CD14-positive monocyte (primary cell): ENCODE results near the gene RBP7. TPM values are rescaled to one million over a fixed set of nuclear protein-coding genes. Genes with fewer than 3 reads are reported as not detected.
"Not testable (repeated sequence)": the region's sequence is repeated elsewhere in the genome, so short reads cannot be mapped to it uniquely, and the experiment has no call there.

ENCODE experiments used
- DNase-seq, 3 donors: peaks; one replicate each; pipeline ENCODE4 v3.0.0-alpha.2; 2011 to 2022
- H2AFZ ChIP-seq: 2 replicates; pipeline ENCODE4 v1.6.0; 2012; ENCODE audit warnings: mild to moderate bottlenecking, low read depth, low read length, inconsistent platforms; ENCODE audit not compliant: insufficient read depth, poor library complexity, severe bottlenecking
- H3K27ac ChIP-seq, 2 donors: 1 replicate in 1 of 2; 2 replicates in 1 of 2; pipeline ENCODE4 v1.5.1; 2012 to 2013; ENCODE audit warnings: low read length in 2 of 2, control low read depth in 1 of 2, inconsistent platforms in 1 of 2, low read depth in 1 of 2, mild to moderate bottlenecking in 1 of 2
- H3K27me3 ChIP-seq, 2 donors: one replicate each; pipeline versions ENCODE4 v1.6.0 to v1.6.1; 2011 to 2013; ENCODE audit warnings: low read length in 2 of 2; ENCODE audit not compliant: control insufficient read depth in 2 of 2, insufficient read depth in 2 of 2
- H3K36me3 ChIP-seq, 2 donors: replicated peaks in 1 of 2; 1 replicate in 1 of 2; 2 replicates in 1 of 2; pipeline versions ENCODE4 v1.5.1 to v1.6.1; 2012 to 2013; ENCODE audit warnings: low read length in 2 of 2, control low read depth in 1 of 2, inconsistent platforms in 1 of 2, mild to moderate bottlenecking in 1 of 2; ENCODE audit not compliant: insufficient read depth in 2 of 2, control insufficient read depth in 1 of 2
- H3K4me1 ChIP-seq, 2 donors: 1 replicate in 1 of 2; 2 replicates in 1 of 2; pipeline versions ENCODE4 v1.5.1 to v1.6.1; 2012 to 2013; ENCODE audit warnings: low read length in 2 of 2, control low read depth in 1 of 2, inconsistent platforms in 1 of 2, mild to moderate bottlenecking in 1 of 2, moderate library complexity in 1 of 2; ENCODE audit not compliant: insufficient read depth in 2 of 2, control insufficient read depth in 1 of 2
- H3K4me2 ChIP-seq: replicated peaks from 2 replicates; pipeline ENCODE3; 2012; ENCODE audit warnings: low read length, moderate library complexity, mild to moderate bottlenecking; ENCODE audit not compliant: poor library complexity, severe bottlenecking; ENCODE audit errors: extremely low read depth
- H3K4me3 ChIP-seq, 3 experiments: fragments of 200-600 bp in 1 of 3; sonication (generic) in 1 of 3; replicated peaks in 1 of 3; 1 replicate in 2 of 3; 2 replicates in 1 of 3; pipeline ENCODE4 v1.5.1; 2011 to 2013; ENCODE audit warnings: low read length in 3 of 3, mild to moderate bottlenecking in 3 of 3, control low read depth in 2 of 3, low read depth in 2 of 3, inconsistent platforms in 1 of 3, moderate library complexity in 1 of 3
- H3K79me2 ChIP-seq: 2 replicates; pipeline ENCODE4 v1.6.0; 2012; ENCODE audit warnings: mild to moderate bottlenecking, control low read depth, inconsistent platforms, low read length, moderate library complexity; ENCODE audit not compliant: insufficient read depth
- H3K9ac ChIP-seq: 2 replicates; pipeline ENCODE4 v1.6.0; 2017; ENCODE audit warnings: low read length, mild to moderate bottlenecking; ENCODE audit not compliant: insufficient read depth, poor library complexity, severe bottlenecking
- H3K9me3 ChIP-seq, 2 donors: replicated peaks in 1 of 2; 1 replicate in 1 of 2; 2 replicates in 1 of 2; pipeline versions ENCODE4 v1.5.1 to v1.6.1; 2012 to 2013; ENCODE audit warnings: low read length in 2 of 2, control low read depth in 1 of 2; ENCODE audit not compliant: control insufficient read depth in 1 of 2, insufficient read depth in 1 of 2
- H4K20me1 ChIP-seq: 2 replicates; pipeline ENCODE4 v1.6.0; 2012; ENCODE audit warnings: mild to moderate bottlenecking, low read length, control low read depth, moderate library complexity; ENCODE audit not compliant: insufficient read depth
- H3K27ac Mint-ChIP-seq, 7 donors: one replicate each; pipeline ENCODE4 v1.8.0; 2020; ENCODE audit warnings: mild to moderate bottlenecking in 7 of 7, mixed read lengths in 7 of 7, moderate library complexity in 6 of 7, inconsistent platforms in 2 of 7
- H3K27me3 Mint-ChIP-seq, 3 donors: one replicate each; pipeline ENCODE4 v1.8.0; 2021 to 2022; ENCODE audit warnings: low read depth in 3 of 3, mild to moderate bottlenecking in 3 of 3, mixed read lengths in 3 of 3, moderate library complexity in 3 of 3, inconsistent platforms in 1 of 3
- H3K36me3 Mint-ChIP-seq, 2 donors: one replicate each; pipeline ENCODE4 v1.8.0; 2020; ENCODE audit warnings: mixed read lengths in 2 of 2, inconsistent platforms in 1 of 2, mild to moderate bottlenecking in 1 of 2
- H3K4me1 Mint-ChIP-seq: one replicate; pipeline ENCODE4 v1.8.0; 2020; ENCODE audit warnings: mild to moderate bottlenecking, mixed read lengths
- H3K4me3 Mint-ChIP-seq, 2 donors: one replicate each; pipeline ENCODE4 v1.8.0; 2020; ENCODE audit warnings: mild to moderate bottlenecking in 2 of 2, mixed read lengths in 2 of 2, moderate library complexity in 1 of 2
- H3K9me3 Mint-ChIP-seq, 7 donors: one replicate each; pipeline ENCODE4 v1.8.0; 2020 to 2022; ENCODE audit warnings: mixed read lengths in 7 of 7, mild to moderate bottlenecking in 6 of 7, moderate library complexity in 6 of 7, inconsistent platforms in 2 of 7
- CTCF ChIP-seq: fragments of 200-600 bp; IDR thresholded peaks from one replicate; pipeline ENCODE4 v1.8.0; 2022; ENCODE audit warnings: antibody characterized with exemption, mild to moderate bottlenecking
- WGBS: methylation state at CpG from one replicate; pipeline ENCODE4 v1.1.5; 2013; ENCODE audit warnings: missing lambda C conversion rate; ENCODE audit not compliant: insufficient coverage; 5-methylcytosine and 5-hydroxymethylcytosine counted together
- intact Hi-C, 2 donors: fragments of 100-400 bp; cut with micrococcal nuclease; formaldehyde crosslinking; loops; one replicate each; pipeline versions ENCODE4 v1.15.0 to v1.15.1; 2023
- polyA plus RNA-seq, 3 donors: library from polyadenylated mRNA; depleted of rRNA in 1 of 3; unstranded in 2 of 3; stranded (reverse) in 1 of 3; fragments of 300-500 nt in 2 of 3; fragments of >200 nt in 1 of 3; fragmentation: Illumina TruSeq in 2 of 3; gene quantifications; 1 replicate in 2 of 3; 2 replicates in 1 of 3; pipeline ENCODE4 v1.2.3, GENCODE V29; 2012 to 2021

RBP7 gene
- polyA plus RNA-seq, 3 donors: 116 to 340 (median 306) TPM

- H3K4me1 ChIP-seq: peaks cover 17 to 19% of the 10 kb centered on the region in 2 donors
- H3K27me3 ChIP-seq: no peaks in the 10 kb centered on the region
- peaks cover 9 to 15% of the 10 kb centered on the region in 2 donors for H3K36me3 ChIP-seq
- Mint-ChIP-seq H3K27me3 (peaks cover 0 to 5% (median 2%) of the 10 kb centered on the region in 3 donors), H3K36me3 (peaks cover 10 to 20% of the 10 kb centered on the region in 2 donors), H3K27ac (peak overlapping the region in 1 of 7 donors; percentile 82), H3K4me1 (peaks cover 31% of the 10 kb centered on the region), H3K9me3 (peaks cover 0 to 2% (median 0%) of the 10 kb centered on the region in 7 donors), H3K4me3 (no peak overlapping the region)
- H3K9ac ChIP-seq: no peak overlapping the region
- H2AFZ ChIP-seq: no peak overlapping the region
- H3K27ac ChIP-seq: no peak overlapping the region
- no peak overlapping the region for H3K4me3 ChIP-seq
- no peak for TF ChIP-seq CTCF
- H3K9me3 ChIP-seq: no peaks in the 10 kb centered on the region
- H3K4me2 ChIP-seq: no peak overlapping the region
- H4K20me1 ChIP-seq: no peaks in the 10 kb centered on the region
- DNase-seq: no peak
- H3K79me2 ChIP-seq: no peaks in the 10 kb centered on the region
- intact Hi-C loops: no loop called here
These were observed 22.5 kb downstream of the RBP7 start for GRCh38 chr1:10019561-10019960.

- H3K36me3 Mint-ChIP-seq: peaks cover 6 to 15% of the 10 kb centered on the region in 2 donors
- Histone ChIP-seq H3K36me3 (peaks cover 4 to 10% of the 10 kb centered on the region in 2 donors), H3K9me3 (no peaks in the 10 kb centered on the region), H3K27me3 (no peaks in the 10 kb centered on the region), H3K27ac (no peak overlapping the region), H3K4me1 (peaks cover 17 to 19% of the 10 kb centered on the region in 2 donors), H2AFZ (no peak overlapping the region), H3K9ac (no peak overlapping the region), H3K4me3 (no peak overlapping the region), H3K79me2 (no peaks in the 10 kb centered on the region), H4K20me1 (no peaks in the 10 kb centered on the region), H3K4me2 (no peak overlapping the region)
- H3K9me3 Mint-ChIP-seq: peaks cover 0 to 2% (median 0%) of the 10 kb centered on the region in 7 donors
- no peak overlapping the region for H3K27ac Mint-ChIP-seq
- no peak for TF ChIP-seq CTCF
- intact Hi-C loops: no loop called here
- H3K27me3 Mint-ChIP-seq: peaks cover 0 to 5% (median 0%) of the 10 kb centered on the region in 3 donors
- H3K4me1 Mint-ChIP-seq: peaks cover 31% of the 10 kb centered on the region
- DNase-seq: no peak
- WGBS: 100% methylated on average over 1 of the region's 3 CpGs
- no peak overlapping the region for H3K4me3 Mint-ChIP-seq
These were observed 23.1 kb downstream of the RBP7 start for GRCh38 chr1:10020086-10020485.

GRCh38 chr1:10020678-10021077 is 23.6 kb downstream of the RBP7 start:
- H3K27ac Mint-ChIP-seq: peak overlapping the region in 1 of 7 donors; percentile 35
- intact Hi-C loops, H3K27me3 Mint-ChIP-seq, H3K27me3 ChIP-seq, H3K79me2 ChIP-seq, H2AFZ ChIP-seq, H3K36me3 ChIP-seq, H3K4me3 ChIP-seq, H3K36me3 Mint-ChIP-seq, DNase-seq, H3K4me2 ChIP-seq, H4K20me1 ChIP-seq, H3K9me3 Mint-ChIP-seq, H3K9me3 ChIP-seq, H3K9ac ChIP-seq, H3K4me3 Mint-ChIP-seq, H3K27ac ChIP-seq: not testable (repeated sequence)
- WGBS: no CpG with 5 or more reads among the region's 2 CpGs
- H3K4me1 ChIP-seq: peaks cover 17 to 19% of the 10 kb centered on the region in 2 donors
- H3K4me1 Mint-ChIP-seq: peaks cover 31% of the 10 kb centered on the region
